H9 (cell line): ENCODE data around the gene RASA3. TPM values are rescaled to one million over a fixed set of nuclear protein-coding genes. Genes with fewer than 3 reads are reported as not detected.

ENCODE experiments used
- DNase-seq: peaks from one replicate; pipeline ENCODE4 v3.0.0-alpha.2; 2017
- H2AFZ ChIP-seq: one replicate; pipeline ENCODE4 v1.6.1; 2013; ENCODE audit warnings: mild to moderate bottlenecking, low read length, control low read depth, moderate library complexity
- H2AK5ac ChIP-seq: 2 replicates; pipeline ENCODE4 v1.6.1; 2013; ENCODE audit warnings: low read length, control low read depth, mixed read lengths; ENCODE audit not compliant: insufficient read length
- H2BK120ac ChIP-seq: one replicate; pipeline ENCODE4 v1.6.1; 2013; ENCODE audit warnings: low read depth, mild to moderate bottlenecking, low read length, control low read depth, inconsistent platforms; ENCODE audit not compliant: poor library complexity, severe bottlenecking
- H2BK12ac ChIP-seq: 2 replicates; pipeline ENCODE4 v1.6.1; 2013; ENCODE audit warnings: low read length, control low read depth, mixed read lengths, low read depth; ENCODE audit not compliant: insufficient read length
- H2BK15ac ChIP-seq: 2 replicates; pipeline ENCODE4 v1.6.1; 2013; ENCODE audit warnings: low read depth, low read length, control low read depth
- H2BK20ac ChIP-seq: one replicate; pipeline ENCODE4 v1.6.1; 2013; ENCODE audit warnings: low read depth, mild to moderate bottlenecking, low read length, control low read depth, inconsistent platforms; ENCODE audit not compliant: poor library complexity, severe bottlenecking
- H2BK5ac ChIP-seq: 2 replicates; pipeline ENCODE4 v1.6.1; 2013; ENCODE audit warnings: low read length, control low read depth, mixed read lengths; ENCODE audit not compliant: insufficient read length
- H3K14ac ChIP-seq: 2 replicates; pipeline ENCODE4 v1.6.1; 2013; ENCODE audit warnings: low read length, control low read depth; ENCODE audit not compliant: insufficient read depth
- H3K18ac ChIP-seq: 2 replicates; pipeline ENCODE4 v1.6.1; 2013; ENCODE audit warnings: low read depth, mild to moderate bottlenecking, mixed read lengths, low read length, control low read depth; ENCODE audit not compliant: insufficient read length
- H3K23ac ChIP-seq: 2 replicates; pipeline ENCODE4 v1.6.1; 2013; ENCODE audit warnings: low read length, control low read depth, mixed read lengths, low read depth; ENCODE audit not compliant: insufficient read length
- H3K23me2 ChIP-seq: 2 replicates; pipeline ENCODE4 v1.6.1; 2013; ENCODE audit warnings: low read depth, mild to moderate bottlenecking, mixed read lengths, low read length, control low read depth; ENCODE audit not compliant: insufficient read length, poor library complexity, severe bottlenecking
- H3K27ac ChIP-seq: 2 replicates; pipeline ENCODE4 v1.5.1; 2013; ENCODE audit warnings: low read length, control low read depth, mixed read lengths, low read depth; ENCODE audit not compliant: insufficient read length
- H3K27me3 ChIP-seq: 2 replicates; pipeline ENCODE4 v1.6.1; 2013; ENCODE audit warnings: low read length, control low read depth, inconsistent platforms; ENCODE audit not compliant: insufficient read depth
- H3K4ac ChIP-seq: 2 replicates; pipeline ENCODE4 v1.6.1; 2013; ENCODE audit warnings: low read depth, mild to moderate bottlenecking, control low read depth, inconsistent platforms, low read length, moderate library complexity
- H3K4me1 ChIP-seq: 2 replicates; pipeline ENCODE4 v1.6.1; 2013; ENCODE audit warnings: low read length, control low read depth, inconsistent platforms; ENCODE audit not compliant: insufficient read depth
- H3K4me2 ChIP-seq: 2 replicates; pipeline ENCODE4 v1.6.1; 2013; ENCODE audit warnings: low read length, control low read depth, mixed read lengths; ENCODE audit not compliant: insufficient read length, insufficient read depth
- H3K56ac ChIP-seq: 2 replicates; pipeline ENCODE4 v1.6.1; 2013; ENCODE audit warnings: low read depth, mild to moderate bottlenecking, mixed read lengths, low read length, control low read depth; ENCODE audit not compliant: insufficient read length
- H3K79me1 ChIP-seq: 2 replicates; pipeline ENCODE4 v1.6.1; 2013; ENCODE audit warnings: low read depth, mild to moderate bottlenecking, moderate library complexity, low read length, control low read depth, inconsistent platforms; ENCODE audit not compliant: insufficient read depth, poor library complexity, severe bottlenecking
- H3K79me2 ChIP-seq: 2 replicates; pipeline ENCODE4 v1.6.1; 2013; ENCODE audit warnings: low read length, control low read depth, inconsistent platforms; ENCODE audit not compliant: insufficient read depth
- H3K9ac ChIP-seq: 2 replicates; pipeline ENCODE4 v1.6.1; 2013; ENCODE audit warnings: low read length, control low read depth, mixed read lengths; ENCODE audit not compliant: insufficient read length; ENCODE audit errors: extremely low read depth
- H3K9me3 ChIP-seq: one replicate; pipeline ENCODE4 v1.6.1; 2013; ENCODE audit warnings: low read depth, low read length, inconsistent platforms; ENCODE audit not compliant: control insufficient read depth
- H3T11ph ChIP-seq: one replicate; pipeline ENCODE4 v1.6.1; 2013; ENCODE audit warnings: mild to moderate bottlenecking, low read length, control low read depth, inconsistent platforms
- H4K20me1 ChIP-seq: one replicate; pipeline ENCODE4 v1.6.1; 2013; ENCODE audit not compliant: control insufficient read depth, insufficient read length, insufficient read depth
- H4K5ac ChIP-seq: 2 replicates; pipeline ENCODE4 v1.6.1; 2013; ENCODE audit warnings: low read depth, mild to moderate bottlenecking, mixed read lengths, low read length, control low read depth; ENCODE audit not compliant: insufficient read length
- H4K8ac ChIP-seq: replicated peaks from 2 replicates; pipeline ENCODE4 v1.6.1; 2013; ENCODE audit warnings: low read length, control low read depth, mixed read lengths, low read depth; ENCODE audit not compliant: insufficient read length
- H4K91ac ChIP-seq: 2 replicates; pipeline ENCODE4 v1.6.1; 2013; ENCODE audit warnings: low read depth, mild to moderate bottlenecking, moderate library complexity, mixed read lengths, low read length, control low read depth; ENCODE audit not compliant: insufficient read length
- H3K27ac Mint-ChIP-seq, 3 experiments: 2 replicates in 2 of 3; 3 replicates in 1 of 3; pipeline ENCODE4 v1.8.0; 2020 to 2021; ENCODE audit warnings: mixed read lengths in 3 of 3, mild to moderate bottlenecking in 1 of 3, moderate library complexity in 1 of 3
- H3K27me3 Mint-ChIP-seq: 2 replicates; pipeline ENCODE4 v1.8.0; 2021; ENCODE audit warnings: low read depth, mild to moderate bottlenecking, moderate library complexity, mixed read lengths
- H3K36me3 Mint-ChIP-seq, 3 experiments: 2 replicates in 2 of 3; 3 replicates in 1 of 3; pipeline ENCODE4 v1.8.0; 2020 to 2021; ENCODE audit warnings: low read depth in 3 of 3, mixed read lengths in 3 of 3; ENCODE audit not compliant: insufficient read depth in 1 of 3
- H3K4me1 Mint-ChIP-seq, 2 experiments: 2 replicates each; pipeline ENCODE4 v1.8.0; 2020; ENCODE audit warnings: mixed read lengths in 2 of 2
- H3K4me3 Mint-ChIP-seq, 2 experiments: 2 replicates in 1 of 2; 3 replicates in 1 of 2; pipeline ENCODE4 v1.8.0; 2020 to 2021; ENCODE audit warnings: mild to moderate bottlenecking in 2 of 2, mixed read lengths in 2 of 2, moderate library complexity in 1 of 2
- H3K9me3 Mint-ChIP-seq, 2 experiments: 2 replicates in 1 of 2; 3 replicates in 1 of 2; pipeline ENCODE4 v1.8.0; 2020; ENCODE audit warnings: mild to moderate bottlenecking in 2 of 2, mixed read lengths in 2 of 2, moderate library complexity in 1 of 2
- CTCF ChIP-seq: fragments of 200-600 bp; sonication (generic); conservative IDR thresholded peaks from 3 replicates; pipeline ENCODE4 v1.8.0; 2021; ENCODE audit warnings: antibody characterized with exemption, mild to moderate bottlenecking
- WGBS: extraction: QIAGEN DNeasy Blood & Tissue Kit; methylation state at CpG from one replicate; pipeline ENCODE4 v1.1.7; 2013; ENCODE audit warnings: missing lambda C conversion rate, low lambda C conversion rate, mixed read lengths; ENCODE audit not compliant: insufficient read length; ENCODE audit errors: extremely low coverage; 5-methylcytosine and 5-hydroxymethylcytosine counted together
- total RNA-seq: library from RNA; stranded (reverse); gene quantifications from 2 replicates; pipeline ENCODE4 v1.2.1, GENCODE V29; 2021

The RASA3 gene
- total RNA-seq, 1 experiment from 2014 or later, result 12.3 TPM

- H3K23me2 ChIP-seq, result no peaks in the 10 kb centered on the region
- no peak overlapping the region for H4K91ac ChIP-seq
- no CpG with 5 or more reads among the region's 7 CpGs for WGBS
- H2AK5ac ChIP-seq, result no peak overlapping the region
- Mint-ChIP-seq H3K36me3 (peaks cover 4 to 9% (median 7%) of the 10 kb centered on the region in 3 experiments; a peak in 6 of 7 replicates), H3K4me3 (no peak overlapping the region), H3K27ac (no peak overlapping the region; a peak in 1 of 7 replicates), H3K9me3 (peaks cover 4 to 5% of the 10 kb centered on the region in 2 experiments; a peak in 4 of 5 replicates), H3K27me3 (peaks cover 2% of the 10 kb centered on the region; the same call in 1 of the 2 replicates), H3K4me1 (peaks cover 23 to 40% of the 10 kb centered on the region in 2 experiments)
- no peak overlapping the region for H2BK120ac ChIP-seq
- no peak overlapping the region for H3K4me2 ChIP-seq
- H3K4me1 ChIP-seq, result no peaks in the 10 kb centered on the region; the same call in 1 of the 2 replicates
- H4K5ac ChIP-seq, result no peak overlapping the region
- no peak for DNase-seq
- H3K9ac ChIP-seq, result no peak overlapping the region
- no peaks in the 10 kb centered on the region for H3K79me2 ChIP-seq
- no peaks in the 10 kb centered on the region for H3K79me1 ChIP-seq
- no peaks in the 10 kb centered on the region for H3K9me3 ChIP-seq
- no peak overlapping the region for H3T11ph ChIP-seq
- H4K8ac ChIP-seq, result no peak overlapping the region
- TF ChIP-seq CTCF, result no peak
- no peak overlapping the region for H3K18ac ChIP-seq
- no peak overlapping the region for H3K23ac ChIP-seq
- H3K27me3 ChIP-seq, result no peaks in the 10 kb centered on the region
- H3K4ac ChIP-seq, result no peak overlapping the region; the same call in 1 of the 2 replicates
- no peak overlapping the region for H3K56ac ChIP-seq
- H3K14ac ChIP-seq, result no peak overlapping the region; the same call in 1 of the 2 replicates
- H2AFZ ChIP-seq, result no peak overlapping the region
- H2BK15ac ChIP-seq, result no peak overlapping the region
- H3K27ac ChIP-seq, result no peak overlapping the region
- H2BK20ac ChIP-seq, result no peak overlapping the region
- no peak overlapping the region for H2BK5ac ChIP-seq
- no peak overlapping the region for H2BK12ac ChIP-seq
- H4K20me1 ChIP-seq, result no peaks in the 10 kb centered on the region
Observed at GRCh38 chr13:114066956-114067355, 65.5 kb downstream of the RASA3 start.
